HCT116 (cell line): Measurements from ENCODE around the gene STING1. TPM values are rescaled to one million over a fixed set of nuclear protein-coding genes. Genes with fewer than 3 reads are reported as not detected.
"Not testable (repeated sequence)": the region's sequence is repeated elsewhere in the genome, so short reads cannot be mapped to it uniquely, and the experiment has no call there.

Experiments used
- ATAC-seq: fragments of 200-7000 bp; cut with Tn5 transposase; 2 replicates; pipeline ENCODE4 v1.9.1; 2020; ENCODE audit warnings: mild to moderate bottlenecking, moderate library complexity
- BruUV-seq: library from RNA; stranded (reverse); fragments of 400-500 nt; replicated peaks from 2 replicates; lab custom pipeline; 2021; lab: Mats Ljungman, UMichigan
- CTCF ChIA-PET: fragments of 300-600 bp; sonication (Branson Sonifier 250); formaldehyde crosslinking; loops from one replicate; lab custom pipeline; 2021; ENCODE audit warnings: antibody characterized with exemption; lab: Charles Lee
- POLR2A ChIA-PET: fragments of 300-600, 350-600 bp; sonication (Branson Sonifier 250); formaldehyde crosslinking; loops from one replicate; lab custom pipeline; 2021; ENCODE audit warnings: antibody characterized with exemption; lab: Charles Lee
- RAD21 ChIA-PET, 2 experiments: fragments of 300-600 bp; sonication (Branson Sonifier 250); formaldehyde crosslinking; loops; one replicate each; lab custom pipeline; 2023; ENCODE audit warnings: low total read pairs in 2 of 2; ENCODE audit not compliant: uncharacterized antibody in 2 of 2, unreplicated experiment in 2 of 2, low non-redundant PET in 1 of 2; lab: Charles Lee
- DNase-seq: peaks from one replicate; pipeline ENCODE4 v3.0.0-alpha.2; 2010; ENCODE audit warnings: low read depth, low spot score
- H2AFZ ChIP-seq: fragments of 200-600 bp; shearing (Covaris generic), sonication (generic); 2 replicates; pipeline ENCODE4 v1.6.1; 2017; ENCODE audit warnings: low read depth, mixed run types, mixed read lengths, antibody characterized with exemption, low read length; ENCODE audit not compliant: poor library complexity, severe bottlenecking
- H3K27ac ChIP-seq: 2 replicates; pipeline ENCODE4 v1.5.1; 2012; ENCODE audit warnings: low read depth, low read length
- H3K27me3 ChIP-seq: fragments of 200-600 bp; sonication (generic); 2 replicates; pipeline ENCODE4 v1.6.1; 2016; ENCODE audit warnings: mixed run types, low read length, mixed read lengths; ENCODE audit not compliant: insufficient read depth
- H3K36me3 ChIP-seq, 2 experiments: fragments of 200-500 bp in 1 of 2; fragments of 200-600 bp in 1 of 2; sonication (Bioruptor generic) in 1 of 2; sonication (generic) in 1 of 2; 2 replicates each; pipeline versions ENCODE4 v1.5.1 to v1.6.1; 2014 to 2016; ENCODE audit warnings: low read length in 2 of 2, inconsistent platforms in 1 of 2, mixed read lengths in 1 of 2, mixed run types in 1 of 2; ENCODE audit not compliant: insufficient read depth in 2 of 2, control insufficient read depth in 1 of 2
- H3K4me1 ChIP-seq, 2 experiments: fragments of 200-600 bp in 1 of 2; sonication (generic) in 1 of 2; 2 replicates each; pipeline versions ENCODE4 v1.5.1 to v1.6.1; 2012 to 2017; ENCODE audit warnings: low read length in 2 of 2, inconsistent platforms in 1 of 2, mild to moderate bottlenecking in 1 of 2, mixed read lengths in 1 of 2, mixed run types in 1 of 2, moderate library complexity in 1 of 2; ENCODE audit not compliant: insufficient read depth in 2 of 2, control insufficient read depth in 1 of 2
- H3K4me2 ChIP-seq: fragments of 200-600 bp; sonication (generic); 2 replicates; pipeline ENCODE4 v1.6.1; 2017; ENCODE audit warnings: mixed run types, low read length, mixed read lengths
- H3K4me3 ChIP-seq, 2 experiments: fragments of 200-600 bp in 1 of 2; sonication (generic) in 1 of 2; replicated peaks in 1 of 2; 2 replicates each; pipeline ENCODE4 v1.5.1; 2011 to 2016; ENCODE audit warnings: low read length in 2 of 2, control low read depth in 1 of 2, low read depth in 1 of 2, mild to moderate bottlenecking in 1 of 2, mixed read lengths in 1 of 2, mixed run types in 1 of 2
- H3K79me2 ChIP-seq: fragments of 200-600 bp; sonication (generic); 2 replicates; pipeline ENCODE4 v1.6.1; 2017; ENCODE audit warnings: mild to moderate bottlenecking, mixed run types, low read length, moderate library complexity, mixed read lengths; ENCODE audit not compliant: insufficient read depth
- H3K9ac ChIP-seq: fragments of 200-600 bp; sonication (generic); 2 replicates; pipeline ENCODE4 v1.6.1; 2016; ENCODE audit warnings: low read length, mixed read lengths
- H3K9me2 ChIP-seq: fragments of 200-600 bp; sonication (generic), shearing (Covaris generic); 2 replicates; pipeline ENCODE4 v1.6.1; 2017; ENCODE audit warnings: mixed run types, mild to moderate bottlenecking, moderate library complexity; ENCODE audit not compliant: insufficient read depth
- H3K9me3 ChIP-seq, 2 experiments: fragments of 200-500 bp in 1 of 2; fragments of 200-600 bp in 1 of 2; sonication (Bioruptor generic) in 1 of 2; sonication (generic) in 1 of 2; 2 replicates each; pipeline ENCODE4 v1.6.1; 2014 to 2017; ENCODE audit warnings: low read length in 2 of 2, mixed read lengths in 2 of 2, inconsistent platforms in 1 of 2, low read depth in 1 of 2, mild to moderate bottlenecking in 1 of 2, mixed run types in 1 of 2, moderate library complexity in 1 of 2; ENCODE audit not compliant: control insufficient read depth in 1 of 2, insufficient read depth in 1 of 2
- H4K20me1 ChIP-seq: fragments of 200-600 bp; sonication (generic), shearing (Covaris generic); 2 replicates; pipeline ENCODE4 v1.6.1; 2017; ENCODE audit warnings: mixed run types, mild to moderate bottlenecking, moderate library complexity; ENCODE audit not compliant: insufficient read depth
- CTCF ChIP-seq, 3 experiments: fragments of 200-600 bp in 1 of 3; sonication (generic) in 1 of 3; IDR thresholded peaks in 2 of 3; conservative IDR thresholded peaks in 1 of 3; 2 replicates each; pipeline ENCODE4 v1.5.1; 2012 to 2017; ENCODE audit warnings: low read depth in 2 of 3, low read length in 2 of 3, antibody characterized with exemption in 1 of 3, borderline replicate concordance in 1 of 3, control low read depth in 1 of 3, mild to moderate bottlenecking in 1 of 3, mixed read lengths in 1 of 3, mixed run types in 1 of 3, moderate library complexity in 1 of 3; ENCODE audit not compliant: insufficient read depth in 1 of 3
- EGR1 ChIP-seq: IDR thresholded peaks from 2 replicates; pipeline ENCODE4 v1.6.1; 2012; ENCODE audit warnings: low read depth
- EZH2phosphoT487 ChIP-seq: fragments of 200-600 bp; IDR thresholded peaks from 2 replicates; pipeline ENCODE4 v1.6.1; 2018; ENCODE audit warnings: antibody characterized with exemption, borderline replicate concordance
- RAD21 ChIP-seq: IDR thresholded peaks from 2 replicates; pipeline ENCODE4 v1.6.1; 2012; ENCODE audit warnings: low read depth, mild to moderate bottlenecking
- SP1 ChIP-seq: IDR thresholded peaks from 2 replicates; pipeline ENCODE4 v1.6.1; 2012; ENCODE audit warnings: low read depth
- intact Hi-C: fragments of 100-400 bp; cut with micrococcal nuclease; formaldehyde crosslinking; loops from 2 replicates; pipeline ENCODE4 v1.10.0; 2022
- total RNA-seq: library from RNA; stranded (reverse); gene quantifications from one replicate; pipeline ENCODE4 v1.2.1, GENCODE V29; 2021; ENCODE audit not compliant: unreplicated experiment

STING1 gene
- total RNA-seq, 1 experiment from 2014 or later, result 17.7 TPM

DNA sequence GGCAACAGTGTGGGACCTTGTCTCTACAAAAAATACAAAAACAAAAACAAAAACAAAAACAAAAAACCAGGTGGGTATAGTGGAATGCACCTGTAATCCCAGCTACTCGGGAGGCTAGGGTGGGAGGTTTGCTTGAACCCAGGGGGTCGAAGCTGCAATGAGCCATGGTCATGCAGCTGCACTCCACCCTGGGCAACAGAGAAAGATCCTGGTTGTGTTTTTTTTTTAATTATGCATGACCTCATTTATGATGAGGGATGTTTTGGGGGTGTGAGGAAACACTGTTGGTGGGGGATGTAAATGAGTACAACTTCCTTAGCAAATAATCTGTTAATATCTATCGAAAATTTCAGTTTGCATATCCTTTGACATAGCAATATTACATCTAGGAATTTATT is 49.2 kb upstream of the STING1 start (continued):
- TF ChIP-seq CTCF (IDR thresholded peaks at IDR 0.05 in 2 of 3, conservative IDR thresholded peaks at IDR 0.05 in 1 of 3; ENCODE audit: borderline replicate concordance in 1 of 3, insufficient read depth in 1 of 3, low read depth in 2 of 3, low read length in 2 of 3) (no peak), RAD21 (no peak), EZH2phosphoT487 (no peak), EGR1 (no peak), SP1 (no peak)

DNA sequence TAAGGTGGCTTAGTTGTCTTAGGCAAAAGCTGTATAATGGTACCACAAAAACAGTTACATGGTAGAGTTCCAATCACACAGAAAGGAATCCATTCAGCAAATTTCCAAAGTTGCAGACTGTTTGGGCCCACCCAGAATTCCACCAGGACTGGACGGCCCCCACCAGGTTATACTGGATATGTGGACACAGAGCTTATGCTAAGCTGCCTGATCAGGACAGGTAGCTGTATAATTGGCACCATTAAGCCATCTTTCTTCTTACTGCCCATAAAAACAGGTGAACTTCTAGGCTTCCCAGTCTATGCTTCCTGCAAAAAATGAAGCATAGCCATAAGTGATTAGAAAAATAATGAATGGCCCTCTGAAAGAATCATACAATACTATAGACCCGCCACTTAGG is 47.5 kb upstream of the STING1 start:
- BruUV-seq, H3K36me3 ChIP-seq, CTCF ChIA-PET, H3K4me1 ChIP-seq, DNase-seq, H4K20me1 ChIP-seq, H3K79me2 ChIP-seq, intact Hi-C loops, POLR2A ChIA-PET, H3K4me3 ChIP-seq, H3K9me3 ChIP-seq, H3K4me2 ChIP-seq, H3K9me2 ChIP-seq, ATAC-seq, H3K9ac ChIP-seq, H3K27me3 ChIP-seq, H3K27ac ChIP-seq, H2AFZ ChIP-seq, RAD21 ChIA-PET: not testable (repeated sequence)

- H3K9me2 ChIP-seq, H3K4me3 ChIP-seq, H3K79me2 ChIP-seq, RAD21 ChIA-PET, H3K27me3 ChIP-seq, H3K9me3 ChIP-seq, H3K36me3 ChIP-seq, BruUV-seq, H3K4me2 ChIP-seq, H3K27ac ChIP-seq, DNase-seq, H3K9ac ChIP-seq, ATAC-seq, CTCF ChIA-PET, H2AFZ ChIP-seq, H4K20me1 ChIP-seq, intact Hi-C loops, H3K4me1 ChIP-seq: not testable (repeated sequence)
- POLR2A ChIA-PET, result interaction anchor here (0.5 kb wide), 1 partner anchor 412 kb away, joined by 3 read pairs; no protein-coding TSS in a partner anchor
Observed at GRCh38 chr5:139528695-139529094, 46.1 kb upstream of the STING1 start.

GRCh38 chr5:139527896-139528467 is 45.4 kb upstream of the STING1 start:
- H3K79me2 ChIP-seq, H3K4me1 ChIP-seq, H4K20me1 ChIP-seq, H2AFZ ChIP-seq, H3K9me2 ChIP-seq, ATAC-seq, RAD21 ChIA-PET, H3K36me3 ChIP-seq, H3K9me3 ChIP-seq, H3K4me3 ChIP-seq, CTCF ChIA-PET, H3K27ac ChIP-seq, POLR2A ChIA-PET, DNase-seq, intact Hi-C loops, H3K27me3 ChIP-seq, H3K4me2 ChIP-seq, H3K9ac ChIP-seq, BruUV-seq: not testable (repeated sequence)
